ENCODE measurements around the gene BMPR2.
"Not testable (repeated sequence)": the region's sequence is repeated elsewhere in the genome, so short reads cannot be mapped to it uniquely, and the experiment has no call there.

The BMPR2 gene

GRCh38 chr2:202375609-202376408 is at the start of gene BMPR2:
Gene BMPR2 (plus strand): TSS chr2:202376327. CDS start chr2:202377475, 1,148 bp downstream.
- peak; percentile 86 to 88 for DNase-seq

DNA sequence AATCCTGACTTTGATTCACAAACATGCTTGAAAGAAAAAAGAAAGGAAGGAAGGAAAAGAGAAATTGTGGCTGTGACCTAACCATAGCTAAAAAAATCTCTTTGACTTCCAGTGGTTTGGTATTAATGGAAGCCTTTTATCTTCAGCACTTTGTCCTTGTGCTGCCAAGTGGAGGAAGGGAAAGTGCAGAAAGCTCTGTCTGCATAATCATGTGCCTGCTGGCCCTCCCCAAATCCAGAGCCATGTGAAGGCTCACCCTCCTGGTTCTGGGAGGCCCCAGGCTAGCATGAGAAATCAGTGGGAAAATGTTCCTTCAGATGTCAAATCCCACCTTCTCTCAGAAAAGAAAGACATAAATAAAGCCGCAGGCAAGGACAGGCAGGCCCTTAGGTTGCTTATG is 48.3 kb upstream of the BMPR2 start:
- no peak for DNase-seq

GRCh38 chr2:202335791-202336467 is 40.2 kb upstream of the BMPR2 start:
- DNase-seq, result no peak

DNA sequence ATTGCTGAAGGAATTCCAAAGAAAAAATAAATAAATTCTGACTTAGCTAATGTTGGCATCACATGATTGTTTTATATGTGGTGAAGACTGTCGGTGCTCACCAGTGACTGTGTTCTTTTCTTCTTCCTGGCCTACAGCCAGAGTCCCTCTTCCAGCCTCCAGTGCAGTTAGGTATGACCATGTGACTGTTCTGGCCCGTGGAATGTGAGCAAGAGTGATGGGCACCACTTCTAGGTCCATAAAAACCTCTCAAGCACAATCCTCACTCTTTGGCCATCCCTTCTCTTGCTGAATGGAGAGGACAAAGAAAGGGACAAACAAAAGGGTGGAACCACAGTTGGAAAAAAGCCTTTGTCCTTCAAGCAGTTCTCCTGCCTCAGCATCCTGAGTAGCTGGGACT is 39.0 kb upstream of the BMPR2 start:
- DNase-seq, result no peak

DNA sequence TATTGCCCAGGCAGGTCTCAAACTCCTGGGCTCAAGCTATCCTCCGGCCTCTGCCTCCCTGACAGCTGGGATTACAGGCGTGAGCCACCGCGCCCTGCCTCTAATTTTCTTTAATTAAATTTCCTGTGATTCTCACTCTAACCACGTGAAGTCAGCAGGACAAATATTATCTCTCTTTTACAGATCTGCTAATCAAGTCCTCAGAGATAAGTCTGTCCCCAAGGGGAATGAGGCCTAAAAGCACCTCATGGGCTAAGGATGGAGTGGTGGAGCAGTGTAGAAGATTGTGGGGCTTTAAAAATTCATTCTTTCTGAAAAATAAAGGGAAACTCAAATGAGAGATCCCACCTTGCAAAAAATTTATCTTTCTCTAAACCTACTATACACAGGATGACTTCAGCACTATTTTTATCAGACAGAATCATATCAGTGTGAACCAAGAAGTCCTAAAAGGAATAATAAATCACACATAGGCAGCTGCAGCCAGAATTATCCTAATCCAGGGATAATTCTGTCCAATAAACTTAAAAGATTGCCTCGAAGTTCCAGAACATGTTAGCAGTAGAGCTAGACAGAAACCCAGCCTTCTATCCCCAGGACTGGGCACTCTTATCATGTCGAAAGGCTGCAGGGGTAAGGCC is 38.3 kb upstream of the BMPR2 start:
- no peak for DNase-seq

DNA sequence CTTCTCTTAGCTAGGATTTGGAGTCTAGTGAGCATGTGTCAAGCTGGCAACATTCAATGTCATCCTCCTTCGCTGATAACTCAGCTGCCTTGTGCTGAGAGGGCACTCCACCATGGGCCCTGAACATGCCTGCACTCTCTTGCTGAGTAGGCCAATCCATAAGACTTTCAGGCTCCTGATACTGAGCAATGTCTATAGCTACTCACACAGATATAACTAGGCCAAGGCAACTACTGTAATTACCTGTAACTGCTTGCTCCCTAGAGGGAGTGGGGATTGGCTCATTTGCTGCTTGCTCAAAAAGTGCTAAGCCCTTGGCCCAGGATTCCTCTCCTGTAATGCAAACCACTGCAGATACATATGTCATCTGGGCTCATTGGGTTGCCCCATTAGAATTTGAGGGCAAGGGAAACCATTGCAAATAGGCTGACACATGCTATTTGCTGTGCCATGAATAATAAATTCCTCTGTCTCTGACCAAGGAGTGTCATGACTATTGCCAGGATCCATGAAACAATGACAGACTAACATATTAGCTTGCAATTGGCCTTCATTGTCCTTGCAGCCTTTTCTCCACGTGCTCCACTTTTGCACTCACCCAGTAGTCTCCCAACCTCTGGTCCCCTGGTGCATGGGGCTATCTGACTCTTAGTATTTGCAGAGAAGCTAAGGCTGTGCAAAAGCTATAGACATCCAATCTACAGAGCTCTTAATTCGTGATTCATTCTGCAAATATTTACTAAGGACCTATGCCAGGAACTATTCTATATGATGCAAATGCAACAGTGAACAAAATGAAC is 36.9 kb upstream of the BMPR2 start:
- no peak for DNase-seq

DNA sequence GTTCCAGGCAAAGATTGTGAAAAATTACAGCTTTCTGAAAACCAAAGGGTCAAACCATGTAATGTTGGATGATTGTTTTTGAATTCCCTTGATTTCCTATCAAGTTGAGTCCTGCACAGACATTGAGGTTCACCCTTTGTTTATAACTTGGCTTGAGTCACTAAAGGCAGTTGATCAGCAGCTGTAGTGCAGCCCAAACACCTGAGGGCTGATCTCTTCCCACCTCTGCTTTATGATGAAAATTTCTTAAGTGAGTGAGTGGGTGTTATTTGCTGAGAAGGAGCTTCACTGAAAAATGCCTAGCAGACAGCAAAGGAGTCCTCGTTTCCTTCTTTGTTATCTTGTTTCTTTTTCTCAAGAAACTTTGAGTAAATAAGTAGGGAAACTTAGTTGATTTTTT is 31.9 kb upstream of the BMPR2 start:
- no peak for DNase-seq

DNA sequence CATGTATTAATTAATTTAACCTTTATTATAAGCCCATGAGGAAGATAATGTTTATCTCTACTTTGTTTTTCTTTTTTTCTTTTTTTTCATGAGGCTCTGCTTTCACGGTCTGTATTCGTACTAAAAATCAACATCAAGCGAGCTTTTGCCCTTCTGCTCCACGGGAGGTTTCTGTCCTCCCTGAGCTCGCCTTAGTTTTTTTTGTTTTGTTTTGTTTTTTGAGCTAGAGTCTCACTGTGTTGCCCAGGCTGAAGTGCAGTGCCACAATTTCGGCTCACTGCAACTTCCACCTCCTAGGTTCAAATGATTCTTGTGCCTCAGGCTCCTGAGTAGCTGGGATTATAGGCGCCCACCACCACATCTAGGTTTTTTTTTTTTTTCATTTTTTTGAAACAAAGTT is 29.9 kb upstream of the BMPR2 start:
- DNase-seq, result no peak

DNA sequence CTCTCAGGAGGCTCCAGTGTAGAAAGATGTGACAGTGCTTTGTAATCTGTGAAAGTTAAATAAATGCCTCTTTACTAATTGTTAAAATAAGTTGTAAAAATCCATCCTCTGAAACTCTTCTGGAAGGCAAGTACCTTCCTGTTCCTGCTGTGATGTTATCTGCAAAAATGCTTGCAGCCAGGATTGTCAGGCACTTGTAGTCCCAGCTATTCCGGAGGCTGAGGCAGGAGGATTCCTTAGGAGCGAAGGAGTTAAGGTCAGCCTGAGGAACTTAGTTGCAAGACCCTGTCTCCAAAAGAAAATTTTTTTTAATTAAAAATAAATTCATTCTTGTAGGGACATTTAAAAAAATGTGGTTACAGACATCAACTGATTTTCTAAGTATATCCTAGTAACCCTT is 22.7 kb upstream of the BMPR2 start:
- DNase-seq, result no peak

- no peak for DNase-seq
Measured at GRCh38 chr2:202355993-202356505, 20.1 kb upstream of the BMPR2 start.

DNA sequence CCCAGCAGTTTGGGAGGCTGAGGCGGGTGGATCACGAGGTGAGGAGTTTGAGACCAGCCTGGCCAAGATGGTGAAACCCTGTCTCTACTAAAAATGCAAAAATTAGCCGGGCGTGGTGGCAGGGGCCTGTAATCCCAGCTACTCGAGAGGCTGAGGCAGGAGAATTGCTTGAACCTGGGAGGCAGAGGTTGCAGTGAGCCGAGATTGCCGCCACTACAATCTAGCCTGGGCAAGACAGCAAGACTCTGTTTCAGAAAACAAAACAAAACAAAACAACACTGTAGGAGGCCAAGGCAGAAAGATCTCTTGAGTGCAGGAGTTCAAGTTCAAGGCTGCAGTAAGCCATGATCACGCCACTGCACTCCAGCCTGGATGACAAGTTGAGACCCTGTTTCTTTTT is 17.2 kb upstream of the BMPR2 start:
- DNase-seq, result not testable (repeated sequence)

- no peak for DNase-seq
Measured at GRCh38 chr2:202360646-202361045, 15.5 kb upstream of the BMPR2 start.

DNA sequence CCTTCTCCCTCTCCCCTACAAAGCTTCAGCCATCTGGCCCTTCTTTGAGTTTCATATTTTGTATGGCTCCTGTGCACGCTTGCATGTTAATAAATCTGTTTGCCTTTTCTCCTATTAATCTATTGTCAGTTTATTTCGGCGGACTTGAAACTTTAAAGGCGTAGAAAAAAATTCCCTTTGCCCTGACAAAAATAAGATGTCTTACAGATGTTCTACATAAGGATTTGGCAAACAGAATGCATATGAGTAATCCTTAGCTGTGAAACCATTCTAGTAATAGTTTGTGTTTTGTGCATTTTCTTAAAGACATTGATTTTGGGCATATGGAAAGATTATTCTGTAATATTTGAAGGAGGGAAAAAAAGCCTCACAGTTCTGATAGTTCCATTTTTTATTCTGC is 15.0 kb upstream of the BMPR2 start:
- no peak for DNase-seq

DNA sequence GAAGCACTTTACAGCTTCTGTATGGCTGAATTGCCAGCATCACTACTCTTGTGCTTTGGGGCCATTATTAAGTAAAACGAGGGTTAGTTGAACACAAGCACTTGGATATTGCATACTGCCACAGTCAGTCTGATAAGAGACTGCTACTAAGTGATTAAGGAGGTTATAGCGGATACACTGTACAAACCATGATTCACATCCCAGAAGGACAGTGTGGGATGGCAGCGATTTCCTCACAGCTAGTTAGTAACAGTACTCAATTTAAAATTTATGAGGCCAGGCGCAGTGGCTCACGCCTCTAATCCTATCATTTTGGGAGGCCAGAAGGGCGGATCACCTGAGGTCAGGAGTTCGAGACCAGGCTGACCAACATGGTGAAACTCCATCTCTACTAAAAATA is 2.6 kb upstream of the BMPR2 start:
- DNase-seq, result no peak

DNA sequence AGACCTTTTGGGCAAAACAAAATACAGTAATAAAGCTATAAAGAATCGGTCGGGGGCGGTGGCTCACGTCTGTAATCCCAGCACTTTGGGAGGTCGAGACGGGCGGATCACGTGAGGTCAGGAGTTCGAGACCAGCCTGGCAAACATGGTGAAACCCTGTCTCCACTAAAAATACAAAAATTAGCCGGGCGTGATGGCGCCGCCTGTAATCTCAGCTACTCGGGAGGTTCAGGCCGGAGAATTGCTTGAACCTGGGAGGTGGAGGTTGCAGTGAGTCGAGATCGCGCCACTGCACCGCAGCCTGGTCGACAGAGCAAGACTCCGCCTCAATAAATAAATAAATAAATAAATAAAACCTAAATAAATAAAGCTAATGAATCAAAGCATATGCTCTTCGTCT is 1.7 kb upstream of the BMPR2 start:
- DNase-seq, result not testable (repeated sequence)

GRCh38 chr2:202375033-202375608 is 1.0 kb upstream of the BMPR2 start:
- no peak for DNase-seq

GRCh38 chr2:202376460-202377206 is 506 bp downstream of the BMPR2 start:
- peak; percentile 69 to 71 for DNase-seq

GRCh38 chr2:202377207-202377761 is 1.2 kb downstream of the BMPR2 start:
- peak; percentile 64 for DNase-seq

GRCh38 chr2:202378001-202378400 is 1.9 kb downstream of the BMPR2 start:
- DNase-seq, result peak in 1 of 2 experiments; percentile 53

GRCh38 chr2:202378662-202379358 is 2.7 kb downstream of the BMPR2 start:
- peak in 1 of 2 experiments; percentile 14 for DNase-seq

DNA sequence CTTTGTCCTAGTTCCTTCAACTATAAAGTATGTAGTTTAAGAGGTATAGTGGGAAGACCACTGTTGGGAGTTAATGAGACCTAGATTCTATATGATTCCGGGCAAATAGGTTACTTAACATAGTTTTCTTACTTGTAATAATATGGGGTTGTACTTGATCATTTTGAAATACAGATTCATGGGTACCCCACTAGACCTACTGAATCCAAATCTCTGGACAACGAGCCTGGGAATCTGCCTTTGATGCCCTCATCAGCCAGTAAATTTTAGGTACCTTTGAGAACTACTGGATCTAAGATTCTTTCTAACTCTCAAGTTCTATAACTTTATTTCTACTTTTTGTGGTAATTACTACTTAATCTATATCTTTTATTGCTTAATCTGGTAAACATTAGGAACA is 6.6 kb downstream of the BMPR2 start:
- no peak for DNase-seq

Measured in Kasumi-1 (cell line).